SIG-M5 treated with dmso at 0.1 percent for 504 hours (cell line): ENCODE results near the gene MASP1.

Source experiments
- DNase-seq: peaks from one replicate; lab custom pipeline; 2025; ENCODE audit not compliant: unreplicated experiment; lab: John Stamatoyannopoulos, UW

MASP1 gene

GRCh38 chr3:187291512-187292132 lies at the start of gene MASP1:
Gene MASP1, minus strand, starts transcription at chr3:187291737. Its CDS starts 105 bp downstream, at chr3:187291632.
- no peak for DNase-seq

GRCh38 chr3:187340578-187340977 lies 49.0 kb upstream of the MASP1 start:
- no peak for DNase-seq

- no peak for DNase-seq
These were observed 44.8 kb upstream of the MASP1 start for GRCh38 chr3:187336322-187336721.

- DNase-seq = no peak
These were observed 43.4 kb upstream of the MASP1 start for GRCh38 chr3:187334904-187335303.

- no peak for DNase-seq
These were observed 37.2 kb upstream of the MASP1 start for GRCh38 chr3:187328691-187329090.

GRCh38 chr3:187327845-187328244 lies 36.3 kb upstream of the MASP1 start:
- peak; percentile 27 for DNase-seq

- no peak for DNase-seq
These were observed 34.1 kb upstream of the MASP1 start for GRCh38 chr3:187325632-187326031.

- no peak for DNase-seq
These were observed 31.6 kb upstream of the MASP1 start for GRCh38 chr3:187323091-187323490.

GRCh38 chr3:187322291-187322690 lies 30.8 kb upstream of the MASP1 start:
- no peak for DNase-seq

GRCh38 chr3:187321766-187322165 lies 30.2 kb upstream of the MASP1 start:
- DNase-seq = no peak

GRCh38 chr3:187319699-187320302 lies 28.3 kb upstream of the MASP1 start:
- peak; percentile 75 for DNase-seq

GRCh38 chr3:187318819-187319616 lies 27.5 kb upstream of the MASP1 start:
- DNase-seq = peak; percentile 72

- no peak for DNase-seq
These were observed 24.3 kb upstream of the MASP1 start for GRCh38 chr3:187315872-187316271.

- no peak for DNase-seq
These were observed 22.6 kb upstream of the MASP1 start for GRCh38 chr3:187314176-187314575.

- DNase-seq = no peak
These were observed 19.5 kb upstream of the MASP1 start for GRCh38 chr3:187310954-187311470.

- no peak for DNase-seq
These were observed 18.7 kb upstream of the MASP1 start for GRCh38 chr3:187310226-187310625.

GRCh38 chr3:187305881-187306280 lies 14.3 kb upstream of the MASP1 start:
- DNase-seq = no peak

- no peak for DNase-seq
These were observed 8.1 kb upstream of the MASP1 start for GRCh38 chr3:187299611-187300010.

GRCh38 chr3:187296911-187297310 lies 5.4 kb upstream of the MASP1 start:
- no peak for DNase-seq

- DNase-seq = no peak
These were observed 4.5 kb upstream of the MASP1 start for GRCh38 chr3:187296058-187296457.

GRCh38 chr3:187295316-187296034 lies 3.9 kb upstream of the MASP1 start:
- no peak for DNase-seq
